ENCODE data around the gene KCNG2.

DNA sequence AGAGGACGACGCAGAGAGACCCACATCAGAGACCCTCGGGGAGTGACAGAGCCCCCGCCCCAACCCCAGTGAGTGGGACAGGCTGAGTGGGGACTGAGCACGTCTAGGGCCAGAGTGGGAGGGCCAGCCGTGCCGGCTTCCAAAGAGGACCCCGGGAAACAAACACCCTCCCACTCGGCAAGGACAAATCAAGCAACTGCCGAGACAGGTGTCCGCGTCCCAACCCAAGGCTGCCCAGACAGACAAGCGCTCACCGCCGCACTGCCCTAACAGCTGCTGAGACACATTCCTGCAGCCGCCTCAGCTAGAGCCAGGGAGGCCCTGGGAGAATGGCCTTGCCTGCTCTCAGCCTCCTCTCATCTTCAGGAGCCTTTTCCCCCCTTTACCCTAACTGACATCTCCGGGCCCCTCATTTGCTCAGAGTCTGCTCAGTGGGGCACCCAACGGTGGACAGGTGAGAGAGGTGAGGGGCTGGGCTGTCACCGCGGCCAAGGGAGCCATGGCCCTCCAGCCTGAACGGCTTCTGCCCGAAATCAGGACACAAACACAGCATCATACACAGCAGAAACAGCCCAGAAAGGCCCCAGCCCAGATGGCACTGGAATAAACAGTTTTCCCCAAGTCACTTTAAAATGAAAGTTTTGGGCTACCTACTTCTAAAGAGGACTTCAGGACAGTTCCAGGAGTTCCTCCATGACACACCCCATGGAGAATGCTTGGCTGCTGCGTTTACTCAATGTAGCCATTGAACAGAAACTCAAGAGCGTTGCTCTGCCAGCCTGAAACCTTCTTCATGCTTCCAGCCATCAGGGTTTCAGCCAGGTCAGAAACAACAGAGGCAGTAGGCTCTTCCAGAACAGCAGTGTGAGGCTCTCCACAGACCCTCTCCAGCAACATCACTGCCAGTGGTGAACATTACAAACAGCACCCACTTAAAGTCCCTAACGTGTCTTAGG lies 130.1 kb downstream of the KCNG2 start:
- TF ChIP-seq, protein P1, sequence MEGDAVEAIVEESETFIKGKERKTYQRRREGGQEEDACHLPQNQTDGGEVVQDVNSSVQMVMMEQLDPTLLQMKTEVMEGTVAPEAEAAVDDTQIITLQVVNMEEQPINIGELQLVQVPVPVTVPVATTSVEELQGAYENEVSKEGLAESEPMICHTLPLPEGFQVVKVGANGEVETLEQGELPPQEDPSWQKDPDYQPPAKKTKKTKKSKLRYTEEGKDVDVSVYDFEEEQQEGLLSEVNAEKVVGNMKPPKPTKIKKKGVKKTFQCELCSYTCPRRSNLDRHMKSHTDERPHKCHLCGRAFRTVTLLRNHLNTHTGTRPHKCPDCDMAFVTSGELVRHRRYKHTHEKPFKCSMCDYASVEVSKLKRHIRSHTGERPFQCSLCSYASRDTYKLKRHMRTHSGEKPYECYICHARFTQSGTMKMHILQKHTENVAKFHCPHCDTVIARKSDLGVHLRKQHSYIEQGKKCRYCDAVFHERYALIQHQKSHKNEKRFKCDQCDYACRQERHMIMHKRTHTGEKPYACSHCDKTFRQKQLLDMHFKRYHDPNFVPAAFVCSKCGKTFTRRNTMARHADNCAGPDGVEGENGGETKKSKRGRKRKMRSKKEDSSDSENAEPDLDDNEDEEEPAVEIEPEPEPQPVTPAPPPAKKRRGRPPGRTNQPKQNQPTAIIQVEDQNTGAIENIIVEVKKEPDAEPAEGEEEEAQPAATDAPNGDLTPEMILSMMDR (IDR thresholded peaks at IDR 0.05; ENCODE audit: insufficient read depth, low read length, poor library complexity, severe bottlenecking), result no peak
- TF ChIP-seq EZH2phosphoT487 (conservative IDR thresholded peaks at IDR 0.05; ENCODE audit: low read length), result no peak

Data from SU-DHL-6 (cell line).